HG02763 (cell line): Measurements from ENCODE around the gene METTL24.

Experiments used
- ATAC-seq: cut with Tn5 transposase; IDR thresholded peaks from one replicate; pipeline ENCODE4 v1.9.1; 2021; ENCODE audit warnings: mild to moderate bottlenecking, moderate library complexity; ENCODE audit not compliant: unreplicated experiment

Gene METTL24

GRCh38 chr6:110207652-110208051, 150.5 kb downstream of the METTL24 start:
- ATAC-seq: no peak

DNA sequence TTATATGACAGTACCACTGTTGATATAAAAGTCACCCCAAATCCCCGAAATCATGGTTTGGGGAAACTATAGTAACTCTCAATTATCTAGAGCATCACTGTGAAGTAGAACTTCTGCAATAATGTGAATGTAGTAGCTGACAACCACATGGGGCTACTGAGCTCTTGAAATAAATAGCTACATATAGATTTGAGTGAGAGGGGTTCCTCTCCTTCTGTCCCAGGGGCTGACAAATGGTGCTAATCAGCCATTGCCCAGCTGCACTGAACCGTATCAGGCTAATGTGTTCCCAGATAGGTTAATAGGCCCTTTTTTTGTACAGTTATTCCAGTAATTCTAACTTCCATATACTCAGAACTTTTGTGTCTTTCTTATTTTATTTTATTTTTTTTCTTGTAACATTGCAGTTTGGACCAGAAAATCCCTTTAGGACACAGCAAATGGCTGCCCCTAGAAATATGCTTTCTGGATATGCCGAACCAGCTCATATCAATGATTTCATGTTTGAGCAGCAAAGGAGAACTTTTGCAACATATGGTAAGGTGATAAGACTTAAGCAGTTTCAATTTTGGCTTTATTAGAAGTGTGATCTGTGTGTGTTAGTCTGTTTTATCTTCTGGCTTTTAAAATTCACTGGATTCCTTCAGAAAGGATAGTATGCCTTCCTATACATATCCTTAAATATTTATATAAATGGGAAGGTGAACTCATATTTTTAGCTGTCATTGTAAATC, 156.8 kb downstream of the METTL24 start:
- no peak for ATAC-seq

GRCh38 chr6:110198561-110198960, 159.6 kb downstream of the METTL24 start:
- no peak for ATAC-seq

GRCh38 chr6:110196874-110197273, 161.3 kb downstream of the METTL24 start:
- no peak for ATAC-seq

DNA sequence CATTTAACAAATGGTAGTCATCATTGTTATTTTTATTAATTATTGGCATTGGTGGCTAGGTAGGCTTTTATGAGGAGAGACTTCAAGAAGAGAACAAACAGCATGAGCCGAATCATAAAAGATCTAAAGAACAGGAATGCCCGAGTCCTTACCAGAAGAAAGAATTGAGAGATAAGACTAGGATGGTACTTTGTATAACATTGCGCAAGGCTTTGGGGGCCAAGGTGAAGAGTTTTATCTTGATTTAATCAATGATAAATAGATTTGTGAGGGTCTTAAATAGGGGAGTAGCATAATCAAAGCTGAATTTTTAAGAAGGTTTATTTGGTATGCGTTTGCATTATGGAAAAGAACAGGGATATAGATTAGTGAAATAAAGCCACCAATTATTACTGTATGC, 162.5 kb downstream of the METTL24 start:
- ATAC-seq: no peak
